Naive thymus-derived CD4-positive, alpha-beta T cell (primary cell): ENCODE data around the gene BCAS3. TPM values are rescaled to one million over a fixed set of nuclear protein-coding genes. Genes with fewer than 3 reads are reported as not detected.
A peak's percentile ranks its signal among the peaks of the same experiment; 100 is the strongest.
"Not testable (repeated sequence)": the region's sequence is repeated elsewhere in the genome, so short reads cannot be mapped to it uniquely, and the experiment has no call there.

Experiments used
- ATAC-seq: fragments of 150-1000 bp; cut with Tn5 transposase; 2 replicates; pipeline ENCODE4 v1.10.0; 2021; ENCODE audit warnings: mild to moderate bottlenecking, moderate library complexity
- CTCF ChIA-PET: fragments of 350-600 bp; sonication (Branson Sonifier 250); formaldehyde crosslinking; loops from one replicate; lab custom pipeline; 2021; ENCODE audit warnings: antibody characterized with exemption; lab: Charles Lee
- POLR2A ChIA-PET: fragments of 350-600 bp; sonication (Branson Sonifier 250); formaldehyde crosslinking; loops from one replicate; lab custom pipeline; 2021; ENCODE audit warnings: antibody characterized with exemption, inconsistent platforms; lab: Charles Lee
- DNase-seq, 9 donors: peaks; one replicate each; pipeline versions ENCODE4 v3.0.0 to v3.0.0-alpha.2; 2020 to 2022; ENCODE audit warnings: mixed read lengths in 1 of 9
- H3K27ac ChIP-seq: one replicate; pipeline ENCODE4 v1.7.0; 2013; ENCODE audit warnings: mild to moderate bottlenecking, low read depth, low read length, moderate library complexity
- H3K27me3 ChIP-seq, 2 donors: one replicate each; pipeline ENCODE4 v1.7.0; 2013; ENCODE audit warnings: low read length in 2 of 2, mild to moderate bottlenecking in 2 of 2, moderate library complexity in 2 of 2; ENCODE audit not compliant: control insufficient read depth in 2 of 2, insufficient read depth in 2 of 2
- H3K36me3 ChIP-seq, 3 experiments: 1 replicate in 2 of 3; 2 replicates in 1 of 3; pipeline ENCODE4 v1.7.0; 2013; ENCODE audit warnings: low read length in 3 of 3, mild to moderate bottlenecking in 3 of 3, moderate library complexity in 1 of 3; ENCODE audit not compliant: insufficient read depth in 3 of 3, control insufficient read depth in 2 of 3
- H3K4me1 ChIP-seq, 2 donors: one replicate each; pipeline ENCODE4 v1.7.0; 2013; ENCODE audit warnings: low read length in 2 of 2, mild to moderate bottlenecking in 2 of 2, moderate library complexity in 1 of 2; ENCODE audit not compliant: control insufficient read depth in 2 of 2, insufficient read depth in 2 of 2
- H3K4me3 ChIP-seq: 2 replicates; pipeline ENCODE4 v1.7.0; 2013; ENCODE audit warnings: mild to moderate bottlenecking, low read length
- H3K9me3 ChIP-seq, 3 experiments: 1 replicate in 2 of 3; 2 replicates in 1 of 3; pipeline ENCODE4 v1.7.0; 2013; ENCODE audit warnings: low read length in 3 of 3; ENCODE audit not compliant: control insufficient read depth in 2 of 3
- H3K27ac Mint-ChIP-seq, 9 donors: one replicate each; pipeline ENCODE4 v1.8.0; 2020 to 2022; ENCODE audit warnings: mixed read lengths in 9 of 9, mild to moderate bottlenecking in 8 of 9, moderate library complexity in 5 of 9, inconsistent platforms in 2 of 9
- H3K27me3 Mint-ChIP-seq, 5 donors: one replicate each; pipeline ENCODE4 v1.8.0; 2021 to 2022; ENCODE audit warnings: mixed read lengths in 5 of 5, mild to moderate bottlenecking in 1 of 5
- H3K36me3 Mint-ChIP-seq, 5 donors: one replicate each; pipeline ENCODE4 v1.8.0; 2020 to 2022; ENCODE audit warnings: mixed read lengths in 5 of 5, mild to moderate bottlenecking in 3 of 5, inconsistent platforms in 1 of 5
- H3K4me1 Mint-ChIP-seq, 7 donors: one replicate each; pipeline ENCODE4 v1.8.0; 2020 to 2022; ENCODE audit warnings: mixed read lengths in 7 of 7, mild to moderate bottlenecking in 3 of 7, inconsistent platforms in 1 of 7
- H3K4me3 Mint-ChIP-seq, 10 donors: one replicate each; pipeline ENCODE4 v1.8.0; 2020 to 2022; ENCODE audit warnings: mild to moderate bottlenecking in 10 of 10, mixed read lengths in 10 of 10, moderate library complexity in 6 of 10, inconsistent platforms in 2 of 10
- H3K9me3 Mint-ChIP-seq, 11 donors: one replicate each; pipeline ENCODE4 v1.8.0; 2020 to 2022; ENCODE audit warnings: mixed read lengths in 11 of 11, mild to moderate bottlenecking in 4 of 11, inconsistent platforms in 1 of 11, moderate library complexity in 1 of 11
- intact Hi-C, 2 donors: fragments of 100-400 bp; cut with micrococcal nuclease; formaldehyde crosslinking; loops; one replicate each; pipeline ENCODE4 v1.15.1; 2023
- polyA plus RNA-seq, 2 donors: library from polyadenylated mRNA; unstranded; fragments of 300-500 nt; fragmentation: Illumina TruSeq; gene quantifications; one replicate each; pipeline ENCODE4 v1.2.3, GENCODE V29; 2021
- total RNA-seq, 6 experiments: library from RNA in 5 of 6; stranded (reverse) in 5 of 6; gene quantifications; 1 replicate in 5 of 6; 2 replicates in 1 of 6; pipeline ENCODE4 v1.2.3 and lab custom pipeline; 2021 to 2026

The BCAS3 gene
- total and polyA plus RNA-seq, 7 experiments from 2014 or later: 18.4 to 57.8 (median 37.5) TPM

GRCh38 chr17:60814941-60815340 lies 137.3 kb downstream of the BCAS3 start:
- H3K36me3 Mint-ChIP-seq: peaks cover 0 to 64% (median 58%) of the 10 kb centered on the region in 5 donors
- not testable (repeated sequence) for H3K27me3 Mint-ChIP-seq

GRCh38 chr17:60817192-60817591 lies 139.5 kb downstream of the BCAS3 start:
- ATAC-seq (no peak), DNase-seq (no peak)
- Mint-ChIP-seq H3K36me3 (peaks cover 0 to 44% (median 39%) of the 10 kb centered on the region in 5 donors), H3K4me3 (no peak overlapping the region), H3K27me3 (no peaks in the 10 kb centered on the region), H3K9me3 (peaks cover 0 to 31% (median 10%) of the 10 kb centered on the region in 11 donors), H3K27ac (peak overlapping the region in 1 of 9 donors; percentile 28), H3K4me1 (peaks cover 0 to 4% (median 0%) of the 10 kb centered on the region in 7 donors)
- POLR2A ChIA-PET: no interaction called here
- no peak overlapping the region for H3K27ac ChIP-seq
- no peak overlapping the region for H3K4me3 ChIP-seq
- CTCF ChIA-PET: no interaction called here
- no peaks in the 10 kb centered on the region for H3K9me3 ChIP-seq
- no peaks in the 10 kb centered on the region for H3K36me3 ChIP-seq
- intact Hi-C loops: no loop called here
- no peaks in the 10 kb centered on the region for H3K27me3 ChIP-seq
- no peaks in the 10 kb centered on the region for H3K4me1 ChIP-seq

More at GRCh38 chr17:60814941-60815340, 137.3 kb downstream of the BCAS3 start:
- H3K9me3 ChIP-seq, H3K27ac Mint-ChIP-seq, CTCF ChIA-PET, H3K27ac ChIP-seq, DNase-seq, H3K27me3 ChIP-seq, H3K4me3 Mint-ChIP-seq, ATAC-seq, H3K4me3 ChIP-seq, POLR2A ChIA-PET, intact Hi-C loops, H3K4me1 ChIP-seq, H3K4me1 Mint-ChIP-seq: not testable (repeated sequence)
- H3K9me3 Mint-ChIP-seq: peaks cover 0 to 51% (median 17%) of the 10 kb centered on the region in 11 donors
- peaks cover 0 to 12% (median 0%) of the 10 kb centered on the region in 3 experiments for H3K36me3 ChIP-seq

GRCh38 chr17:60819447-60820130 lies 141.9 kb downstream of the BCAS3 start:
- Mint-ChIP-seq H3K4me1 (peaks cover 0 to 4% (median 0%) of the 10 kb centered on the region in 7 donors), H3K27ac (no peak overlapping the region), H3K27me3 (no peaks in the 10 kb centered on the region), H3K4me3 (no peak overlapping the region), H3K36me3 (peaks cover 0 to 26% (median 18%) of the 10 kb centered on the region in 5 donors), H3K9me3 (peaks cover 0 to 11% (median 0%) of the 10 kb centered on the region in 11 donors)
- intact Hi-C loops: no loop called here
- Histone ChIP-seq H3K36me3 (no peaks in the 10 kb centered on the region), H3K4me3 (no peak overlapping the region), H3K27me3 (no peaks in the 10 kb centered on the region), H3K4me1 (no peaks in the 10 kb centered on the region), H3K9me3 (no peaks in the 10 kb centered on the region), H3K27ac (no peak overlapping the region)
- ChIA-PET CTCF (no interaction called here), POLR2A (no interaction called here)
- no peak for DNase-seq
- ATAC-seq: no peak

- Histone ChIP-seq H3K4me3 (no peak overlapping the region), H3K27ac (no peak overlapping the region), H3K27me3 (no peaks in the 10 kb centered on the region), H3K9me3 (no peaks in the 10 kb centered on the region), H3K4me1 (no peaks in the 10 kb centered on the region), H3K36me3 (no peaks in the 10 kb centered on the region)
- DNase-seq (no peak), ATAC-seq (no peak)
- peaks cover 0 to 9% (median 0%) of the 10 kb centered on the region in 7 donors for H3K4me1 Mint-ChIP-seq
- no peak overlapping the region for H3K4me3 Mint-ChIP-seq
- CTCF ChIA-PET: no interaction called here
- H3K9me3 Mint-ChIP-seq: no peaks in the 10 kb centered on the region
- intact Hi-C loops: no loop called here
- H3K36me3 Mint-ChIP-seq: peaks cover 0 to 8% (median 0%) of the 10 kb centered on the region in 5 donors
- H3K27me3 Mint-ChIP-seq: no peaks in the 10 kb centered on the region
- peak overlapping the region in 1 of 9 donors; percentile 53 for H3K27ac Mint-ChIP-seq
- POLR2A ChIA-PET: no interaction called here
These were observed 145.9 kb downstream of the BCAS3 start for GRCh38 chr17:60823515-60823914.

- no peaks in the 10 kb centered on the region for H3K9me3 ChIP-seq
- Mint-ChIP-seq H3K9me3 (no peaks in the 10 kb centered on the region), H3K4me1 (peaks cover 0 to 9% (median 3%) of the 10 kb centered on the region in 7 donors), H3K36me3 (peaks cover 0 to 3% (median 0%) of the 10 kb centered on the region in 5 donors), H3K4me3 (no peak overlapping the region), H3K27me3 (no peaks in the 10 kb centered on the region), H3K27ac (no peak overlapping the region)
- no peaks in the 10 kb centered on the region for H3K4me1 ChIP-seq
- POLR2A ChIA-PET: interaction anchor here (0.6 kb wide), 1 partner anchor 1038 kb away, joined by 3 read pairs; no protein-coding TSS in a partner anchor
- no peaks in the 10 kb centered on the region for H3K36me3 ChIP-seq
- no peak overlapping the region for H3K27ac ChIP-seq
- intact Hi-C loops: no loop called here
- CTCF ChIA-PET: interaction anchor here (0.6 kb wide), 1 partner anchor 104 kb away, joined by 6 read pairs; no protein-coding TSS in a partner anchor
- H3K27me3 ChIP-seq: no peaks in the 10 kb centered on the region
- DNase-seq (no peak), ATAC-seq (no peak)
- H3K4me3 ChIP-seq: no peak overlapping the region
These were observed 147.7 kb downstream of the BCAS3 start for GRCh38 chr17:60825351-60825750.

- CTCF ChIA-PET: no interaction called here
- ATAC-seq: no peak
- intact Hi-C loops: no loop called here
These were observed 150.3 kb downstream of the BCAS3 start for GRCh38 chr17:60827943-60828342.

More at GRCh38 chr17:60827943-60828342, 150.3 kb downstream of the BCAS3 start:
- no peak overlapping the region for H3K27ac Mint-ChIP-seq
- peaks cover 0 to 18% (median 15%) of the 10 kb centered on the region in 7 donors for H3K4me1 Mint-ChIP-seq
- Histone ChIP-seq H3K9me3 (no peaks in the 10 kb centered on the region), H3K4me3 (no peak overlapping the region), H3K27me3 (no peaks in the 10 kb centered on the region), H3K36me3 (no peaks in the 10 kb centered on the region), H3K27ac (no peak overlapping the region), H3K4me1 (peaks cover 0 to 4% of the 10 kb centered on the region in 2 donors)
- H3K27me3 Mint-ChIP-seq: no peaks in the 10 kb centered on the region
- H3K36me3 Mint-ChIP-seq: peaks cover 0 to 3% (median 0%) of the 10 kb centered on the region in 5 donors
- no peak for DNase-seq
- peaks cover 0 to 1% (median 0%) of the 10 kb centered on the region in 11 donors for H3K9me3 Mint-ChIP-seq
- POLR2A ChIA-PET: no interaction called here
- H3K4me3 Mint-ChIP-seq: no peak overlapping the region
